GM18873 (cell line): ENCODE data around the gene AAK1.

ENCODE experiments used
- ATAC-seq: cut with Tn5 transposase; IDR thresholded peaks from one replicate; pipeline ENCODE4 v1.9.1; 2021; ENCODE audit warnings: mild to moderate bottlenecking, moderate library complexity, moderate number of reproducible peaks; ENCODE audit not compliant: unreplicated experiment, low FRiP score

The AAK1 gene

GRCh38 chr2:69604836-69605235, 38.7 kb downstream of the AAK1 start:
- ATAC-seq: no peak

GRCh38 chr2:69604026-69604678, 39.4 kb downstream of the AAK1 start:
- no peak for ATAC-seq

DNA sequence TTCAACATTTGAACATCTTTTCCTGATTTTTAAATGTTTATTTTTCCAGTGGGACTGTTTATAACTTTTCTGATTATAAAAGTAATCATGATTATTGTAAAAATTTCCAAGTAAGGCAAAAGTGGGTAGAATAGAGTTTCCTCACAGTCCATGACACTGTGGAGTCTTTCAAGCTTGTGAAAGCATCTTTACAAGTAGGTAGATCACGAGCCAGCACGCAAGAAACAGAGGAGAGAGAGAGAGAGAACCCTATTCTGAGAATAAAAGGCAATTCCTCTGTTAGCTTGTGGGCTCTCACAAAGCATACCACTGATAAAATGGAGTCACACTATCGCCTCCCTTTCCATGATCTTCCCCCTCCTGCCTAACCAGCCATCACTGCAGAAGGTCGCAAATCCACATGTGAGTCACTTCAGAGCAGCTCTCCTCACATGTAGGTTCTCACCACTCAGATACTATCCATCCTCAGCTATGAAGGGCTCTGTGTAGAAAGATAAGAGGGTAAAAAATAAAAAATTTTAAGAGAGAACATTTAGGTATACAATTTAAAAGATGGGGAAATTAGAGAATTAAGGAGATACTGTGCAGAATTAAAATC, 40.3 kb downstream of the AAK1 start:
- no peak for ATAC-seq

DNA sequence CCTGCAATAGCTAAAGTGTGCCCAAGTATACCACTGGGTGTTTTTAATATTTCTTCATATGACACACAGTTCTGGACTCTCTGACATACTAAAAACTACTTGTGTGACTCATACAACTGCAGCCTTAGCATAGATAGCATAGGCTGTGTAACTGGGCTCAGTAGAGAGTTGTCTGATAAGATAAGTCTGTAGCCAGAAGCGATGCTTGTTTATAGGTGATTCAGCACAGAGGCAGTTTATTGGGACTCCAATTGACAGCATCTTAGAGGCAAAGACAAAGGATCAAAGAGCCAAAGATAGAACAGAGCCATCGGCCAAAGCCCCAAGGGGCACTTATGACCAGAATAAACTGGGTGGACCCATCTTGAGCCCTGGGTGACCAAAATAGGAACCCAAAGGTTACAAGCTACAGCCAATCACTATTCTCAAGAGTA, 42.3 kb downstream of the AAK1 start:
- no peak for ATAC-seq

GRCh38 chr2:69600425-69600824, 43.1 kb downstream of the AAK1 start:
- ATAC-seq: no peak

DNA sequence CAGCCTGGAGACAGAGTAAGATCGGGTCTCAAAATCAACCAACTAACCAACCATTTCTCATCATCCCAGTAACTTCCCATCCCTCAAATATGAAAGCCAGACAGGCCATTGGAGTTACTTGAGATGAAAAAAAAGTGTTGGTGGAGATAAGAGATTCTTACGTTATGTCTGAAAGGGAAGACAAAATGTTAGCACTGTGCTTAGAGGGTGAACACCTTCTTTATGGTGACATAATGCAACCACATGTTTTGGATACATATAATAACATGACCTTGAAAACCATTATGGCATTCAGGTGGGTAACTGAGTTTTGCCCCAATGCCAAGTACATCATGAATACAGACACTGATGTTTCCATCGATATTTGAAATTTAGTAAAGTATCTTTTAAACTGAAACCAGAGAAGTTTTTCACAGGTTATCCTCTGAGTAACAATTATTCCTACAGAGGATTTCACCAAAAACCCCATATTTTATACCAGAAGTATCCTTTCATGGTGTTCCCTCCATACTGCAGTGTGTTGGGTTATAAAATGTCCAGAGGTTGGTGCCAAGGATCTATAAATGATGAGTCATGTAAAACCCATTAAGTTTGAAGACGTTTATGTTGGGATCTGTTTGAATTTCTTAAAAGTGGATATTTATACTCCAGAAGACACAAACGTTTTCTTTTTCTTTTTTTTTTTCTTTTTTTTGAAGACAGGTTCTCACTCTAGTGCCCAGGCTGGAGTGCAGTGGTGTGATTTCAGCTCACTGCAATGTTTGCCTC, 45.5 kb downstream of the AAK1 start:
- ATAC-seq: no peak

DNA sequence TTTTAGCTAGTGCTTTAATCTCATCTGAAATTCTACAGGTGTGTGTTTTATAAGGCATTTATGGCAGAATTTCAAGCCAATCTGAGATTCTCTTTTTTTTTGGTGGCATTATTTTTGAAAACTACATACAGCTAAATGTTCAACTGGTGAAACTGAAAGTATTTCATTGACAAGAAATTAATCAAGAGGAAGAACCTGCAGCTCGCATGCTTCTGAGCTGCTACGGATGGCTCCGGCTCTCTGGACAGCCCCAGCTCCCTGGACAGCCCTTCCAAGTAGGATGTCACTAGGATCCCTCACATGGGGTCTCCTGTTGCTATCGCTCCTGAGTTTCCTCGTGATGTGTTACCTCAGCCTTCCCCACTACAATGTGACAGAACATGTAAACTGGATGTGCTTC, 46.4 kb downstream of the AAK1 start:
- no peak for ATAC-seq

DNA sequence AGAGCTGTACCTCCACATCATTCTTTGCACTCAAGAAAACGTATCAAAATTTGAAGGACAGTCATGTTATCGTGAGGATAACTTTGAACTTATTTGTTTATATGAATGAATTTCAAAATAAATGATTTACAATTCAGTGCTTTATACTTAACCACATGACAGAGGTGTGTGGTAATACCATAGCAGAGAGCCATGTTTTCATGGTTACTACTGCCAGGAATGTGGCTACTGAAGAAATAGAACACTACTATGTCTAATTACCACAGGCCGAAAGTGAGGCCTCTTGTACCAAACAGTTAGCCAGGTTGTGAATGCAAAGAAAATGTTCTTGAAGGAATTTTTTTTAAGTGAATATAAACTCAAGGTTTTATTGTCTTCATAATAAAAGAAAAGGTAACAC, 49.2 kb downstream of the AAK1 start:
- ATAC-seq: no peak

DNA sequence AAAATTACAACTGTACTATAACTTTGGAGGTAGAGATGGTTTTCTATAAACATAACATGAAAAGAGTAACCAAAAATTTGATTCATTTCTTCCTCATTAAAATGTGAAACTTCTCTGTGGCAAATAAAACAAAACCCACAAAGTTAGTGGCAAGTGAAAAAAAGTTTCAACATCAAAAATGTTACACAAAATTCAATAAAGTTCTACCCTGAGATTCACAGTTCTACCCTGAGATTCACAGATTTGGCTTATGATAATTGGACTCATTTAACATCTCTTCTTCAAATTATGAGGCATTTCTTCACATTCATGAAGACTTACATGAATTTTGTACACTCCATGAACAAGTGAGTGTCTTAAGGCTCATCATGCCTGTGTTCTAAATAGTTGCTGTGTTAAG, 51.0 kb downstream of the AAK1 start:
- no peak for ATAC-seq

- no peak for ATAC-seq
Measured at GRCh38 chr2:69589973-69590652, 53.4 kb downstream of the AAK1 start.

DNA sequence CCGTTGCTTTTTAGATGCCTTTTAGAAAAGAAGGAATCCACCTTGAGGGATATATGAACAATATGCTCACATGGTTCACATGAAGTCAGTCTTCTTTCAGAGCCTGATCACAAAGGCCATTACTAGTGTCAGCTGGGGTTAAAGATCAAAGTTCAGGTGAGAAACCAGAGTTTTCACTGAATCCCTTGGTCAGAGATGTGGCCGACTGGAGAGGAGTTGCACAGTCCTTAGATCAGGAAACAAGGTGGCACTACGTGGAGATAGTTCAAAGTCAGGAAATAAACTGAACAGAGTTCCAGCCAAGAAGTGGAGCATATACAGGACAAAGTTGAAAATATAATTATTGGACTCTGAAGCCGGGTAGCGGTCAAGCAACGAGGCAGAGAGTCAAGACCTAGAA, 54.6 kb downstream of the AAK1 start:
- no peak for ATAC-seq

- no peak for ATAC-seq
Measured at GRCh38 chr2:69588403-69588802, 55.1 kb downstream of the AAK1 start.

- ATAC-seq: no peak
Measured at GRCh38 chr2:69585855-69586555, 57.5 kb downstream of the AAK1 start.

DNA sequence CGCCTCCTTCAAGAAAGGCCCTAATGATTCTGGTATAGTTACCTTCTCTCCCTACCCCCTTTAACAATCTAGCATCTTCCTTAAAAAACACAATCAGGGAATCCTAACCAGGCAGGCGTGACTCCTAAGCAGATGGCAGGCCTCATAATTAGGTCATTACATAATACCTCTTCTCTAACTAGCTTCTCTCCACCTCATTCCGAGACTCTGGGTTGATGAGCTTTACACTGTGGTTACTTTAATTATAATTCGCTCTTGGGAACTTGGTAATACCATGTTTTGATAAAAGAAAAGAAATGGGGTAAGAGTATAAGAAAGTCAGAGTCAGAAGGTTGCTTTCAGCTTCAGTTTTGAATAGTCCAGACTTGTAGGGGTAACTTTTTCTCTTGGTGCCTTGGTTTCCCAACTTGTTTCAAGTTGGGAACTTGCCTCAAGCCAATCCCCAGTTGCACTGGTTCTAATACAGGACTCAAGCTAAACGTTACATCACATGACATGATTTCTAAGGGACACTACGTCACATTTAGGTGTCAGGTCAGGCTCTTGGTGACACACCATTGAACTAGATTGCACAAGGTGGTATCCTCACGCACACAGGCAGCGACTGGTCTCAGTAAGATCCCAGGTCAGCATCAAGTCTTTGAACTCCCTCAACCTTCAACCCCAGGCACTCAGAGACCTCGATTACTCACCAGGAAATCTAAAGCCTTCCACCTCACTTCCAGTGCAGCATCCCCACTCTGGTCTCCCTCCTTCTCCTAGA, 59.2 kb downstream of the AAK1 start:
- no peak for ATAC-seq

- no peak for ATAC-seq
Measured at GRCh38 chr2:69583321-69583833, 60.2 kb downstream of the AAK1 start.

DNA sequence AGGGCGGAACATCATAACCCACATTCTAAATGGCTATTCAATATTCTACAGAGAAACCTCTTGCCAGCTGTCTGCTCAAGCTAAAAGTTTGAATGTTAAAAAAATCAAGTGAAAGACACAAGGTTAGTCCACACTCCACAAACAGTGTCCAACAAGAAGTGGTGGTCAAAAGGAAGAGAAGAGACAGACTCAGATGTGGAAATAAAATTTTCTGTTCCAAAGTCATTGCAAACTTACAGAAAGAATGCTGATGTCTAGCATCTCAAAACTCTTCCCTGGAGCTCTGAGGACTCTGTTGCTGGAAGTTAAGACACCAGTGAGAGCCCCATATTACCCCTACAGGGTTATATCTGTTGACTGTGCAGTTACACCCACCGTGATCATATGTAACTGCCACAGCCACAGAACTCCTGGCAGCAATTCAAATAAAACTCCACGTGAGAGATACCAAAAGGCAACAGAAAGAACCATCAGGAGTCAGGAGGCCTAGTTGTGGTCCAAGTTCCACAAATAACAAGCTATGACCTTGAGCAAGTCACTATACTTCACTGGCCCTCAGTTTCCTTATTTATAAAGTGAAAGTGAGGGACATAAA, 60.9 kb downstream of the AAK1 start:
- ATAC-seq: no peak

DNA sequence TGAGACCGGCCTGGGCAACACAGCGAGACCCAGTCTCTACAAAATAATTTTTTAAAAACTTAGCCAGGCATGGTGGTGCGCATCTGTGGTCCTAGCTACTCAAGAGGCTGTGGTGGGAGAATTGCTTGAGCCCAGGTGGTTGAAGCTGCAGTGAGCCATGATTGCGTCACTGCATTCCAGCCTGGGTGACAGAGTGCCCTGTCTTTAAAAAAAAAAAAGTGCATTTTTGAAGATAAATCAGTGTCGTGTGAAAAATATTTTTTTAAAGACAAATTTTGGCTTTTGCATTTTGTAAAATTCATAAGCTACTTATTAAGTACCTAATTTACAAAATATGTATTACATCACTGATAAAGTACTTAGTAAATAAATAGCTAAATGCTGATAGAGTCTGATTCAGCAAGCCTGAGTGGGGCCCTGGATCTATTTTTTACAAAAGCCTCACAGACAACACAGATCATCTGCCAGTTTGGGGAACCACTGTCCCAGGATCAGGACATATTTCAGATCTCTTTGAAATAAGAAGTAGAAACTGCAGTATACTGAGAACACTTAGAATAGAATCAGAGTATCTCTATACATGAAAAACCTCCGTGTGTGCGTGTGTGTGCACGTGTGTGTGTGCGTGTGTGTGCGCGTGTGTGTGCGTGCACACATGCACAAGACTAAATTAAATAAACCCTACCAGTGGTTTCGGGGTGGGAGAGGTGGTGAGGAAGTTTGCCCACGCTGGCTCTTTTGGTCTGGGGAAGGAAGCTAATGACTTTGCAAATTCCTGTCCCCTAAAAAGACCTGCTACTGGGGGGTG, 61.6 kb downstream of the AAK1 start:
- ATAC-seq: no peak

GRCh38 chr2:69580486-69580885, 63.1 kb downstream of the AAK1 start:
- ATAC-seq: no peak
